GM19455 (cell line): Measurements from ENCODE around the gene MPND.
"Not testable (repeated sequence)": the region's sequence is repeated elsewhere in the genome, so short reads cannot be mapped to it uniquely, and the experiment has no call there.

Source experiments
- ATAC-seq: cut with Tn5 transposase; IDR thresholded peaks from one replicate; pipeline ENCODE4 v1.9.1; 2021; ENCODE audit not compliant: unreplicated experiment

Gene MPND

GRCh38 chr19:4319067-4319718 is 24.2 kb upstream of the MPND start:
- no peak for ATAC-seq

GRCh38 chr19:4320419-4320818 is 22.9 kb upstream of the MPND start:
- no peak for ATAC-seq

- ATAC-seq, result no peak
These were observed 20.3 kb upstream of the MPND start for GRCh38 chr19:4322942-4323665.

GRCh38 chr19:4323692-4324091 is 19.7 kb upstream of the MPND start:
- no peak for ATAC-seq

GRCh38 chr19:4324228-4324627 is 19.1 kb upstream of the MPND start:
- no peak for ATAC-seq

- no peak for ATAC-seq
These were observed 17.0 kb upstream of the MPND start for GRCh38 chr19:4326215-4326836.

- ATAC-seq, result no peak
These were observed 16.5 kb upstream of the MPND start for GRCh38 chr19:4326837-4327251.

GRCh38 chr19:4327252-4327876 is 16.0 kb upstream of the MPND start:
- ATAC-seq, result no peak

GRCh38 chr19:4327877-4328242 is 15.5 kb upstream of the MPND start:
- ATAC-seq, result no peak

GRCh38 chr19:4328243-4328990 is 14.9 kb upstream of the MPND start:
- peak; percentile 74 for ATAC-seq

- ATAC-seq, result not testable (repeated sequence)
These were observed 14.2 kb upstream of the MPND start for GRCh38 chr19:4328991-4329681.

- no peak for ATAC-seq
These were observed 13.5 kb upstream of the MPND start for GRCh38 chr19:4329858-4330257.

GRCh38 chr19:4334929-4335570 is 8.3 kb upstream of the MPND start:
- ATAC-seq, result no peak

- no peak for ATAC-seq
These were observed 5.4 kb upstream of the MPND start for GRCh38 chr19:4337906-4338440.

GRCh38 chr19:4338441-4339355 is 4.7 kb upstream of the MPND start, which contains the start of gene STAP2:
STAP2 (minus strand) TSS chr19:4338827; CDS start chr19:4338753, 74 bp downstream.
- ATAC-seq, result no peak

- no peak for ATAC-seq
These were observed 1.1 kb upstream of the MPND start for GRCh38 chr19:4342314-4342614.

- ATAC-seq, result peak; percentile 81
These were observed 570 bp upstream of the MPND start for GRCh38 chr19:4342615-4343369.
